Measurements from ENCODE around the gene KRT82.
"Not testable (repeated sequence)": the region's sequence is repeated elsewhere in the genome, so short reads cannot be mapped to it uniquely, and the experiment has no call there.

KRT82 gene

DNA sequence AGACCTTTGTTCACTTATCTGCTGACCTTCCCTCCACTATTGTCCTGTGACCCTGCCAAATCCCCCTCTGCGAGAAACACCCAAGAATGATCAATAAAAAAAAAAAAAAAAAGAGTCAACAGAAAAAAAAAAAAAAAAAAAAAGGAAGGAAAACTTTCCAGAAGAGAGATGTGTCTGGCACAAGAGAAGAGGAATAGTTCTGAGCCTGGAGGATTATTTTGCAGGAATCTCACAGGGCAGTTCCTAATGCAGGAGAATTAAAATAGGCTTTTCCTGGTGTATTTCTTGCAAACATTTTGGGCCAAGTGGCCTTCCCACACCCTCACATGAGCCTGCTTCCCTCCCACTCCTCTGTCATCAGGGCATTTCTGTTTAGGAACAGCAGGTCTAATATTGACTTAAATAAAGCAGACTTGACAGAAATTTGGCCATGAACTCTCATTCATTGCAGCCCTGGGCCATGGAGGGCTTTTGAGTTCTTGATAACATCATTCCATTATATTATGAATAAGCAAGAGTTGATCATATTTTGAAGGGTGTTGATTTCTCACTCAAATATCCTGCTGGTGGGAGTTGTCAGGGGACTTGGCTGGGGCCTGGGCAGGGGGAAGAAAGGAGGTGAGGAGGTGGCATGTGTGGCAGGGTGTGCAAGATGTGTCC, 4.6 kb upstream of the KRT82 start:
- DNase-seq, result not testable (repeated sequence)

GRCh38 chr12:52407918-52408317, 1.8 kb upstream of the KRT82 start:
- no peak for DNase-seq

GRCh38 chr12:52404951-52405350, 1.2 kb downstream of the KRT82 start:
- DNase-seq, result no peak

DNA sequence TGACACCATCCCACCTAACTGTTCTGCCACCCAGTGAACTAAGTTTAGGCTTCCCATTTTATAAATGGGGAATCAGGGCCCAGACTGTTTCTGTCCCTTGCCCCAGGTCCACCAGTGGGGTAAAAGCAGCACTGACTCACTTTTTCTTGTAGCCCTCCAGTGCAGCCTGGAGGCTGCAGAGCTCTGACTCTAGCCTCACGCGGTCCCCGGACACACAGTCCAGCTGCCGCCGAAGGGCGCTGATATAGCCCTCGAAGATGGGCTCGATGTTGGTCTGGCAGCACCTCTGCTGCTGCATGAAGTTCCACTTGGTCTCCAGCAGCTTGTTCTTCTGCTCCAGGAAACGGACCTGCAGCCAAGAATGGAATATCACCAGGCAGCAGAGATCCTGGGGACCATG, 2.6 kb downstream of the KRT82 start:
- no peak for DNase-seq

DNA sequence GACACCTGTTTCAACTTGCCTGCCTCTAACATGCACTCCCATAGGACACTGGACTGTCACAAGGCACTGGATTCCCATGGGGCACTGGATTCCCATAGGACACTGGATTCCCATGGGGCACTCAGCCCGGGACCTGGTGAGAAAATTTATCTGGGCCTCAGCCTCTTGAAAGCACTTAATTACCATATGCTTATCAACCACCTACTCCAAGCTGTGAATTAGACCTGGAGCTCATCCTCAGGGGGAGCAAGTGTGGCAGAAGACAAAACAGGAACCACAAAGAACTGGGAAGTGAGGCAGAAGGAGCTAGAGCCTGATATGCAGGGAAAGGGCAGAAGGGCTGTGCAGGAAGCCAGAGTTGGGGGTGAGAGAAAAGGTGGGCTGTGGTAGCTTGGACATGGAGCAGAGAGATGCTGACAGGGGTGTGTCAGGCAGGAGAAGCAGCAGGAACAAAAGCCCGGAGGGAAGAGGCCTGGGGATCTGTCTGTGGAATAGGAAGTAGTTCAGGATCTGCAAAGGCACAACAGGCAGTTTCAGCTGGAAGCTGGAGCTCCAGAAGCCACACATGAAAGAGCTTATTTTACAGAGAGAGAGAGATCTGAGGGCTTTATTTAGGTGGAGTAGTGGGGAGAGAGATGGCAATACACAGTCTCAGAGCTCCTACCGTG, 3.1 kb downstream of the KRT82 start:
- DNase-seq, result no peak

GRCh38 chr12:52402377-52402776, 3.8 kb downstream of the KRT82 start:
- DNase-seq, result no peak

GRCh38 chr12:52401926-52402325, 4.2 kb downstream of the KRT82 start:
- DNase-seq, result no peak

GRCh38 chr12:52401526-52401925, 4.6 kb downstream of the KRT82 start:
- DNase-seq, result no peak

DNA sequence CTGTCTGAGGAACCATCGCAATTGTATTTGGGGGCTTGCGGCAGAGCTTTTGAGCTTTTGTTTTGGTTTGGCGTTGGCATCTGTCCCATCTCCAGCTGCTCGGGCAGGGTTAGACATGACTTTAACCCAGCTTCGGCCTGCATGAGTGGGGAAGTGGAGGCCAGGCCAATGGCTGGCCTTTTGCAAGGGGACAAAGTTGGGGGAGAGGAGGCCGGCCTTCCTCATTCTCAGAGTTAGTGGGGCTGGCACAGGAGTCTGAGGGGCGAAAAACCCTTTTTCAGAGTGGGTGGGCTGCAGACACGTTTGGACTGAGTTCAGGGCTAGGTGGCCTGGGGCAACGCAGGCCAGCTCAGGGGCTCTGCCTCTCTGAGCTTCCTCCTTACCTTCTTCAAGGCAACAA, 5.2 kb downstream of the KRT82 start:
- no peak for DNase-seq

DNA sequence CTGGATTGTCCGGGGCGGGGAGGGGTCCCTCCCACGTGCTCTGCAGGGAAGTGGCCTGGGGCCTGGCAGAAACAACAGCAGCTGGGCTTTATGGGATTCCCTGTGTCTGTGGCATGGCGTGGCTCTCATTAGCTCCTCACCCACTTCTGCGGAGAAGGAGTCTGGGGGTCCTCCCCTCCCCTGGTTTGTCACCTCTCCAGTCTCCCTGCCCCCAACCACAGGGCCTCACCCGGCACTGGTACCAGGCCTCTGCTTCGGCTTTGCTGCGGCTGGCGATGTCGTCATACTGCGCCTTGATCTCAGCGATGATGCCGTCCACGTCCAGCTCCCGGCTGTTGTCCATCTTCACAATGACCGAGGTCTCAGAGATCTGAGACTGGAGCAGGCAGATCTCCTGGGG, 6.4 kb downstream of the KRT82 start:
- DNase-seq, result no peak

DNA sequence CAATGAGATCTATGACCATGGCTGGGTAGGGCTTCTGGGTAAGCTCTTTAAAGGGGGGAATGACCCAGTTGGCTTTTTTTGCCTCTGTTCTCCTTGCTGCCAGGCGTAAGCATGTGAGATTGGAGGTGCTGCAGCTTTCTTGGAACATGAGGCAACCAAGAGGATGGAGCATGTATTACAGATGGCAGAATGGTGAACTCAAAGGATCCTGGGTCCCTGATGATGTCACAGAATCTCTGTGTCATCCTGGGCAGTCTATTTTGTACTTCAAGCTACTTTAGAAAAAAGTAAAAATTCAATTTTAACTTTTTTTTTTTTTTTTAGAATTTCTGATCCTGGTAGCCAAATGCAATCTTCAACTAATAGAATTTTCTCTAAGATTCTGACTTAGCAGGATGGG, 8.0 kb downstream of the KRT82 start:
- DNase-seq, result no peak

DNA sequence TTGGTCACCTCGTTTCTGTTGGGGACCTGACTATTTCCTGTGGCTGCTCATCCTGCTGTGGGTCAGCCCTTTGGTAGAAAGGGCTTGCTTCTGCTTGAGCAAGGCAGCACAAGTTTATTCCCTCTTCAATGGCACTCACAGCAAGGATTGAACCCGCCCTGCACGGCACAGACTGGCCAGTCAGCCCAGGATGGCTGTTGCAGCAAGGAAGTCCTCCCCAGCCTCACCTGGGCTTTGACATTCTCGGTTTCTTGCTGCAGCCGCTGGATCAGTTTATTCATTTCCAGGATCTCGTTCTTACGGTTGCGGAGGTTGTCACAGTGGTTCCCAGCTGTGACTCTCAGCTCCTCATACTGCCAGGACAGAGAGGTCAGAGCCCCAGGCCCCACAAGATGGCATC, 9.5 kb downstream of the KRT82 start:
- DNase-seq, result no peak

DNA sequence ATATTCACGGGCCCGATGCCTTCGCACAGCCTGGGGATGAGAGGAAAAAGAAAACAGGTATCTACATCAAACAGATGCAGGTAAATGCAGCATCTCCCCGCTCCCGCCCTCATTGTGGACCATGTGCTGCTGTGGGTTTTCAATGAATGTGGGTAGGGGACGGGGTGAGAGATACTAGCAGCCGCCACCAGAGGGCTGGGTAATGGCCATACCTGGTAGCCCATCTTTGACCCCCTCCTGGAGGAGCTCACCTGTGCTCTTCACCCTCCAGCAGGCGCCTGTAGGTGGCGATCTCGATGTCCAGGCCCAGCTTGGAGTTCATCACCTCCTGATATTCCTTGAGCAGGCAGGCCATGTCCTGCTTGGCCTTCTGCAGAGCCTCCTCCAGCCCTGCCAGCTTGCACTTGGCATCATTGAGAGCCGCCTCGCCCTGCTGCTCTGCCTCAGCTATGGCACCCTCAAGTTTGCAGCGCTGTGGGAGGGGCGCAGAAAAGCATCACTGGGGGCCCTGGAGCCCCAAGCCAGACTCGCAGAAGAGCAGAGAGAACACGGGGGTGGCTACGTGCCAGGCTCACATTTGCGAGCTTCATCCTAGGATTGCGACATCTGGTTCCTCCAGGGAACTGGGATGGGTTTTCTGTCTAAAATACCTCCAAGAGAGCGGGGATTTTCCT, 10.2 kb downstream of the KRT82 start:
- peak; percentile 31 for DNase-seq

- DNase-seq, result no peak
Observed at GRCh38 chr12:52394836-52395405, 11.2 kb downstream of the KRT82 start.

DNA sequence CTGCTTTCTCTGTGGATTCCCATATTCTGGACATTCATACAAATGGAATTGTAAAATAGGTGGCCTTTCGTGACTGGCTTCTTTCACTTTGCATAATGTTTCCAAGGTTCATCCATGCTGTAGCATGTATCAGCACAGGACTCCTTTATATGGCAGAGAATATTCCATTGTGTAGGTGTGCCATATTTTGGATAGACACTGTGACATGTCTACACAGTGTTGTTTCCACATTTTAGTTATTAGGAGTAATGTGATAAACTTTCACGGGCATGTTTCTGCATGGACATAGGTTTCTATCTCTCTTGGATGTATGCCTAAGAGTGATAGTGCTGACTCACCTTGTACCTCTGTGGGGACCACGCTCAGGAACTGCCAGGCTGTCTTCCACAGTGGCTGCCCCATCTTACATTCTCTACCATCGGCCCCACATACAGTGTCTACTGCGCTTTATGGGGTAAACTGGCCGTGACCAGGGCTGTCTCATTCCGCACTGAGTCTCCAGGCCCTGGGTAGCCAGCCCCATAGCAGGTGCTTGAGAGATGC, 13.6 kb downstream of the KRT82 start:
- DNase-seq, result no peak

DNA sequence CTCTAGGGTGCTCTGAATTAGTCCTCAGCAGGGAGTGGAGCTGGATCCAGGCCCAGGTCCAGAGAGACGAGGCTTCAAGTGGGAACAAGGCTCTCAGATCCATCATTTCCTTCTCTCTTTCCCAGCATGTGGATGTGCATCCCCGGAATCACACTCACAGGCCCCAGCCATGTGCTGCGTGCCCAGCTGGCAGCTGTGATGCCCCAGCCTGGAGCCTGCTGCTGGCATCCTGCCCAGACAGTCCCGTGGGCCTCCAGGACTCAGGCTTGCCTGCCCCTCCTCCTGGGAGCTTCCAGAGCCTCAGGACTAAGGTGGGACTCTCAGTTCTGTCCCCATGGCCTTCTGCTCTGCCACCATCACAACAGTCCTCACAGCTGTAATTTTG, 14.5 kb downstream of the KRT82 start:
- DNase-seq, result peak; percentile 46

GRCh38 chr12:52390739-52391617, 15.2 kb downstream of the KRT82 start:
- DNase-seq, result peak; percentile 45

- DNase-seq, result peak; percentile 29
Observed at GRCh38 chr12:52389313-52390207, 16.6 kb downstream of the KRT82 start.

DNA sequence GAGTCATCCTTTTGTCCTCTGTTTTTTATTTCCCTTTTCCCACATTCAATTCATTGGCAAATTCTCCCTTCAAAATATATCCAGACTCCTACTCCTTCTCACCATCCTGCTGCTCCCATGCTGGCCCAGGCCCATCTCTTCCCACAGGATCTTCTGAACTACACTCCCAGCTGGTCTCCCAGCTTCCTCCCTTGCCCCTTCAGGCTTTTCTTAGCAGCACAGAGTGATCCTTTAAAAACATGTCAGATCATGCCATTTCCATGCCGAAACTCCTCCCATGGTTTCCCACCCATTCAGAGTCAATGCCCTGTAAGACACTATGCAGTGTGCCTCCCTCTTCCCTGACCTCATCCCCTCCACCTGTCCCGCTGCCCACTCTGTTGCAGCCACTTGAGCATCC, 18.3 kb downstream of the KRT82 start:
- no peak for DNase-seq

- DNase-seq, result no peak
Observed at GRCh38 chr12:52385226-52385702, 20.9 kb downstream of the KRT82 start, which contains the start of gene KRT84. KRT84 (minus strand) TSS chr12:52385652; CDS start chr12:52385585, 67 bp downstream.

DNA sequence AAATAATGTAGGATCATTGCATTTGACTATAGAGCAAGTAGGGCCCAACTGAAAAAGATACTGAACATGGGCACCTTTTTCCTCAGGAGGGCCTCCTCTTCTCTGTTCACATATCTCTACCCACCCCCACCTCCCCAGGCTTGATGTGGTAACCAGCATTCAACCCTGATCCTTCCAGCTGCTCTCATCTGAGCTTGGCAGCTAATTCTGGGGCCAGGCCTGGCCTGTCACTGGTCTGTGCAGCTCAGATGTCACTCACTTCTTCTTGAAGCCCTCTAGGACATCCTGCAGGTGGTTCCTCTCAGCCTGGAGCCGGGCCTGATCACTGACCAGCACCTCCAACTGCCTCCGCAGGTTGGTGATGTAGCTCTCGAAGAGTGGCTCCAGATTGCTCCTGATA, 22.8 kb downstream of the KRT82 start:
- DNase-seq, result no peak

All from fibroblast of skin of scalp (primary cell).